IgD-negative memory B cell (primary cell): ENCODE data around the gene PIEZO2. TPM values are rescaled to one million over a fixed set of nuclear protein-coding genes. Genes with fewer than 3 reads are reported as not detected.

Experiments used
- H3K27ac Mint-ChIP-seq, 3 donors: one replicate each; pipeline ENCODE4 v1.8.0; 2020 to 2022; ENCODE audit warnings: mild to moderate bottlenecking in 3 of 3, mixed read lengths in 3 of 3, moderate library complexity in 1 of 3
- H3K27me3 Mint-ChIP-seq: one replicate; pipeline ENCODE4 v1.8.0; 2021; ENCODE audit warnings: mixed read lengths
- H3K36me3 Mint-ChIP-seq: one replicate; pipeline ENCODE4 v1.8.0; 2020; ENCODE audit warnings: mild to moderate bottlenecking, mixed read lengths
- H3K4me1 Mint-ChIP-seq, 3 donors: one replicate each; pipeline ENCODE4 v1.8.0; 2020 to 2022; ENCODE audit warnings: mixed read lengths in 3 of 3, mild to moderate bottlenecking in 1 of 3
- H3K4me3 Mint-ChIP-seq, 4 donors: one replicate each; pipeline ENCODE4 v1.8.0; 2020 to 2022; ENCODE audit warnings: mild to moderate bottlenecking in 4 of 4, mixed read lengths in 4 of 4, moderate library complexity in 3 of 4
- H3K9me3 Mint-ChIP-seq, 3 donors: one replicate each; pipeline ENCODE4 v1.8.0; 2020 to 2021; ENCODE audit warnings: mixed read lengths in 3 of 3, mild to moderate bottlenecking in 1 of 3
- polyA plus RNA-seq: library from polyadenylated mRNA; unstranded; fragments of 300-500 nt; fragmentation: Illumina TruSeq; gene quantifications from one replicate; pipeline ENCODE4 v1.2.3, GENCODE V29; 2021

PIEZO2 gene
- polyA plus RNA-seq, 1 donor from 2014 or later, result not detected

- Mint-ChIP-seq H3K9me3 (peaks cover 0 to 2% (median 0%) of the 10 kb centered on the region in 3 donors), H3K4me1 (no peaks in the 10 kb centered on the region), H3K4me3 (no peak overlapping the region), H3K36me3 (peaks cover 2% of the 10 kb centered on the region), H3K27me3 (peaks cover 4% of the 10 kb centered on the region), H3K27ac (no peak overlapping the region)
Observed at GRCh38 chr18:11046140-11046539, 103.2 kb downstream of the PIEZO2 start.

GRCh38 chr18:11043694-11044093 lies 105.7 kb downstream of the PIEZO2 start:
- peaks cover 0 to 2% (median 0%) of the 10 kb centered on the region in 3 donors for H3K9me3 Mint-ChIP-seq

GRCh38 chr18:11042247-11042646 lies 107.1 kb downstream of the PIEZO2 start:
- H3K9me3 Mint-ChIP-seq, result peaks cover 0 to 2% (median 0%) of the 10 kb centered on the region in 3 donors
- peaks cover 0 to 1% (median 0%) of the 10 kb centered on the region in 3 donors for H3K4me1 Mint-ChIP-seq
- no peak overlapping the region for H3K4me3 Mint-ChIP-seq
- peaks cover 2% of the 10 kb centered on the region for H3K36me3 Mint-ChIP-seq
- H3K27ac Mint-ChIP-seq, result no peak overlapping the region
- H3K27me3 Mint-ChIP-seq, result peaks cover 5% of the 10 kb centered on the region

More at GRCh38 chr18:11043694-11044093, 105.7 kb downstream of the PIEZO2 start:
- Mint-ChIP-seq H3K27me3 (peaks cover 5% of the 10 kb centered on the region), H3K27ac (no peak overlapping the region), H3K4me1 (peaks cover 0 to 1% (median 0%) of the 10 kb centered on the region in 3 donors), H3K4me3 (no peak overlapping the region), H3K36me3 (peaks cover 2% of the 10 kb centered on the region)

- Mint-ChIP-seq H3K27ac (no peak overlapping the region), H3K27me3 (peaks cover 5% of the 10 kb centered on the region), H3K9me3 (peaks cover 0 to 2% (median 0%) of the 10 kb centered on the region in 3 donors), H3K36me3 (peaks cover 2% of the 10 kb centered on the region), H3K4me3 (no peak overlapping the region), H3K4me1 (peaks cover 0 to 1% (median 0%) of the 10 kb centered on the region in 3 donors)
Observed at GRCh38 chr18:11040823-11041656, 108.3 kb downstream of the PIEZO2 start.

GRCh38 chr18:11040359-11040758 lies 109.0 kb downstream of the PIEZO2 start:
- H3K36me3 Mint-ChIP-seq, result peaks cover 2% of the 10 kb centered on the region
- H3K4me1 Mint-ChIP-seq, result peaks cover 0 to 1% (median 0%) of the 10 kb centered on the region in 3 donors
- peaks cover 7% of the 10 kb centered on the region for H3K27me3 Mint-ChIP-seq
- peaks cover 0 to 2% (median 0%) of the 10 kb centered on the region in 3 donors for H3K9me3 Mint-ChIP-seq
- H3K4me3 Mint-ChIP-seq, result no peak overlapping the region
- no peak overlapping the region for H3K27ac Mint-ChIP-seq

- Mint-ChIP-seq H3K36me3 (no peaks in the 10 kb centered on the region), H3K4me1 (peaks cover 0 to 1% (median 0%) of the 10 kb centered on the region in 3 donors), H3K27me3 (peaks cover 8% of the 10 kb centered on the region), H3K27ac (no peak overlapping the region), H3K4me3 (no peak overlapping the region), H3K9me3 (no peaks in the 10 kb centered on the region)
Observed at GRCh38 chr18:11037533-11038240, 111.7 kb downstream of the PIEZO2 start.

- no peaks in the 10 kb centered on the region for H3K9me3 Mint-ChIP-seq
- H3K4me3 Mint-ChIP-seq, result no peak overlapping the region
- H3K27me3 Mint-ChIP-seq, result peaks cover 5% of the 10 kb centered on the region
- no peak overlapping the region for H3K27ac Mint-ChIP-seq
- no peaks in the 10 kb centered on the region for H3K36me3 Mint-ChIP-seq
- H3K4me1 Mint-ChIP-seq, result peaks cover 0 to 1% (median 0%) of the 10 kb centered on the region in 3 donors
Observed at GRCh38 chr18:11035814-11036495, 113.4 kb downstream of the PIEZO2 start.

GRCh38 chr18:11035376-11035775 lies 114.0 kb downstream of the PIEZO2 start:
- H3K27ac Mint-ChIP-seq, result no peak overlapping the region
- H3K36me3 Mint-ChIP-seq, result no peaks in the 10 kb centered on the region
- peaks cover 3% of the 10 kb centered on the region for H3K27me3 Mint-ChIP-seq
- H3K4me1 Mint-ChIP-seq, result peaks cover 0 to 1% (median 0%) of the 10 kb centered on the region in 3 donors
- H3K9me3 Mint-ChIP-seq, result no peaks in the 10 kb centered on the region
- H3K4me3 Mint-ChIP-seq, result no peak overlapping the region

- no peaks in the 10 kb centered on the region for H3K36me3 Mint-ChIP-seq
- no peak overlapping the region for H3K4me3 Mint-ChIP-seq
- H3K27ac Mint-ChIP-seq, result no peak overlapping the region
- peaks cover 0 to 1% (median 0%) of the 10 kb centered on the region in 3 donors for H3K4me1 Mint-ChIP-seq
- H3K9me3 Mint-ChIP-seq, result no peaks in the 10 kb centered on the region
- peaks cover 3% of the 10 kb centered on the region for H3K27me3 Mint-ChIP-seq
Observed at GRCh38 chr18:11034884-11035283, 114.5 kb downstream of the PIEZO2 start.

- Mint-ChIP-seq H3K4me1 (no peaks in the 10 kb centered on the region), H3K27ac (no peak overlapping the region), H3K4me3 (no peak overlapping the region), H3K27me3 (peaks cover 6% of the 10 kb centered on the region), H3K9me3 (peaks cover 0 to 3% (median 0%) of the 10 kb centered on the region in 3 donors), H3K36me3 (no peaks in the 10 kb centered on the region)
Observed at GRCh38 chr18:11033503-11033902, 115.9 kb downstream of the PIEZO2 start.

- Mint-ChIP-seq H3K4me1 (no peaks in the 10 kb centered on the region), H3K36me3 (no peaks in the 10 kb centered on the region), H3K27me3 (peaks cover 6% of the 10 kb centered on the region), H3K27ac (no peak overlapping the region), H3K9me3 (peaks cover 0 to 3% (median 0%) of the 10 kb centered on the region in 3 donors), H3K4me3 (no peak overlapping the region)
Observed at GRCh38 chr18:11031966-11032365, 117.4 kb downstream of the PIEZO2 start.

- Mint-ChIP-seq H3K27ac (no peak overlapping the region), H3K36me3 (no peaks in the 10 kb centered on the region), H3K4me1 (no peaks in the 10 kb centered on the region), H3K27me3 (peaks cover 2% of the 10 kb centered on the region), H3K4me3 (no peak overlapping the region), H3K9me3 (peaks cover 0 to 3% (median 0%) of the 10 kb centered on the region in 3 donors)
Observed at GRCh38 chr18:11029021-11029420, 120.3 kb downstream of the PIEZO2 start.

- Mint-ChIP-seq H3K36me3 (no peaks in the 10 kb centered on the region), H3K4me1 (no peaks in the 10 kb centered on the region), H3K27ac (no peak overlapping the region), H3K27me3 (peaks cover 2% of the 10 kb centered on the region), H3K9me3 (peaks cover 0 to 3% (median 0%) of the 10 kb centered on the region in 3 donors), H3K4me3 (no peak overlapping the region)
Observed at GRCh38 chr18:11027862-11028261, 121.5 kb downstream of the PIEZO2 start.

- H3K27ac Mint-ChIP-seq, result no peak overlapping the region
- H3K9me3 Mint-ChIP-seq, result peaks cover 0 to 3% (median 0%) of the 10 kb centered on the region in 3 donors
- H3K4me3 Mint-ChIP-seq, result no peak overlapping the region
- H3K4me1 Mint-ChIP-seq, result no peaks in the 10 kb centered on the region
- H3K36me3 Mint-ChIP-seq, result no peaks in the 10 kb centered on the region
- peaks cover 2% of the 10 kb centered on the region for H3K27me3 Mint-ChIP-seq
Observed at GRCh38 chr18:11025671-11026070, 123.7 kb downstream of the PIEZO2 start.
